Right cardiac atrium (tissue), 5 donors: ENCODE measurements around the gene FOLR1. TPM values are rescaled to one million over a fixed set of nuclear protein-coding genes. Genes with fewer than 3 reads are reported as not detected.
A peak's percentile ranks its signal among the peaks of the same experiment; 100 is the strongest.

ENCODE experiments used
- ATAC-seq, 2 donors: fragments of 200-7000 bp; cut with Tn5 transposase; one replicate each; pipeline versions ENCODE4 v1.8.0 to v1.9.1; 2020; ENCODE audit warnings: moderate library complexity in 2 of 2, mild to moderate bottlenecking in 1 of 2
- DNase-seq, 3 donors: peaks; one replicate each; pipeline ENCODE4 v3.0.0-alpha.2; 2020
- H3K27ac ChIP-seq: one replicate; pipeline ENCODE4 v1.5.1; 2013; ENCODE audit warnings: mild to moderate bottlenecking, low read length, control low read depth, moderate library complexity
- H3K27me3 ChIP-seq: one replicate; pipeline ENCODE4 v1.6.1; 2013; ENCODE audit not compliant: control insufficient read depth, insufficient read depth
- H3K4me1 ChIP-seq: one replicate; pipeline ENCODE4 v1.6.1; 2013; ENCODE audit warnings: low read length; ENCODE audit not compliant: control insufficient read depth, insufficient read depth
- H3K4me3 ChIP-seq: one replicate; pipeline ENCODE4 v1.5.1; 2013; ENCODE audit warnings: low read length, control low read depth
- H3K9me3 ChIP-seq: one replicate; pipeline ENCODE4 v1.6.1; 2013; ENCODE audit warnings: low read length; ENCODE audit not compliant: control insufficient read depth
- WGBS: extraction: QIAGEN DNeasy Blood & Tissue Kit; methylation state at CpG from one replicate; pipeline ENCODE4 v1.1.7; 2013; 5-methylcytosine and 5-hydroxymethylcytosine counted together
- intact Hi-C, 4 donors: fragments of 100-400 bp; cut with DNase I; formaldehyde crosslinking; loops; one replicate each; pipeline versions ENCODE4 v1.11.0 to v1.14.0; 2022 to 2023
- polyA plus RNA-seq: library from polyadenylated mRNA; stranded (reverse); fragments of 200-250 nt; gene quantifications from one replicate; pipeline ENCODE4 v1.2.3, GENCODE V29; 2013
- total RNA-seq, 4 donors: library from RNA; stranded (reverse); fragmentation: NEBNext Ultra II Directional; extraction: Animal tissue kit (Norgen Biotek cat#: 25700); gene quantifications; one replicate each; pipeline ENCODE4 v1.2.1, GENCODE V29; 2021
- donor health status: healthy with polysubstance abuse.
- donor health status: DM: no; HTN: yes; CAD: no.
- donor health status: DM: no; HTN: no; CAD: no.
- donor health status: DM: no; HTN: yes; CAD: no; lungs with severe emphysema.
- donor health status: DM: yes; HTN: yes; CAD: no.

Gene FOLR1
- total and polyA plus RNA-seq, 5 donors: 0.18 to 0.32 (median 0.26) TPM; not detected in 2

- no peak for ATAC-seq
- H3K27me3 ChIP-seq: no peaks in the 10 kb centered on the region
- 67% methylated on average over 4 of the region's 4 CpGs for WGBS
- H3K4me3 ChIP-seq: no peak overlapping the region
- H3K4me1 ChIP-seq: peaks cover 1% of the 10 kb centered on the region
- peaks cover 2% of the 10 kb centered on the region for H3K9me3 ChIP-seq
- intact Hi-C loops: no loop called here
- no peak overlapping the region for H3K27ac ChIP-seq
- DNase-seq: no peak
These were observed 17.2 kb downstream of the FOLR1 start for GRCh38 chr11:72209101-72209500.

- no peak within 1 kb of the TSS for H3K27ac ChIP-seq
- 76% methylated on average over 6 of the region's 6 CpGs for WGBS
- peak in 1 of 2 donors; percentile 35 for ATAC-seq
- H3K27me3 ChIP-seq: no peaks in the 10 kb centered on the region
- intact Hi-C loops: no loop called here
- no peaks in the 10 kb centered on the region for H3K4me1 ChIP-seq
- no peaks in the 10 kb centered on the region for H3K9me3 ChIP-seq
- no peak for DNase-seq
- H3K4me3 ChIP-seq: no peak within 1 kb of the TSS
These were observed 24.7 kb downstream of the FOLR1 start, which contains the start of gene FOLR2 for GRCh38 chr11:72216638-72217037. Gene FOLR2, plus strand, starts transcription at chr11:72216794. Its CDS starts 1,791 bp downstream, at chr11:72218585.

- no peak overlapping the region for H3K4me3 ChIP-seq
- ATAC-seq: no peak
- intact Hi-C loops: no loop called here
- peaks cover 4% of the 10 kb centered on the region for H3K4me1 ChIP-seq
- H3K9me3 ChIP-seq: no peaks in the 10 kb centered on the region
- WGBS: 33% methylated on average over 2 of the region's 2 CpGs
- no peaks in the 10 kb centered on the region for H3K27me3 ChIP-seq
- DNase-seq: no peak
- H3K27ac ChIP-seq: no peak overlapping the region
These were observed 25.9 kb downstream of the FOLR1 start for GRCh38 chr11:72217841-72218240.

- Histone ChIP-seq H3K27ac (no peak overlapping the region), H3K4me1 (peaks cover 4% of the 10 kb centered on the region), H3K9me3 (no peaks in the 10 kb centered on the region), H3K27me3 (no peaks in the 10 kb centered on the region), H3K4me3 (no peak overlapping the region)
- WGBS: 85% methylated on average over 5 of the region's 5 CpGs
- DNase-seq: no peak
- intact Hi-C loops: no loop called here
- no peak for ATAC-seq
These were observed 26.4 kb downstream of the FOLR1 start for GRCh38 chr11:72218251-72218745.

GRCh38 chr11:72220696-72221363 is 28.9 kb downstream of the FOLR1 start:
- peaks cover 10% of the 10 kb centered on the region for H3K4me1 ChIP-seq
- no peaks in the 10 kb centered on the region for H3K9me3 ChIP-seq
- WGBS: 89% methylated on average over 10 of the region's 10 CpGs

GRCh38 chr11:72221386-72222075 is 29.6 kb downstream of the FOLR1 start:
- H3K4me1 ChIP-seq: peaks cover 10% of the 10 kb centered on the region
- DNase-seq: peak in 1 of 3 donors; percentile 60

More at GRCh38 chr11:72220696-72221363, 28.9 kb downstream of the FOLR1 start:
- ATAC-seq (no peak), DNase-seq (no peak)
- H3K27me3 ChIP-seq: no peaks in the 10 kb centered on the region
- intact Hi-C loops: no loop called here
- H3K27ac ChIP-seq: no peak overlapping the region
- H3K4me3 ChIP-seq: no peak overlapping the region

GRCh38 chr11:72222106-72222891 is 30.4 kb downstream of the FOLR1 start:
- 55% methylated on average over 6 of the region's 6 CpGs for WGBS
- peaks cover 10% of the 10 kb centered on the region for H3K4me1 ChIP-seq
- no peaks in the 10 kb centered on the region for H3K9me3 ChIP-seq
- peak overlapping the region; percentile 85 for H3K4me3 ChIP-seq
- no peak for ATAC-seq
- H3K27me3 ChIP-seq: no peaks in the 10 kb centered on the region
- DNase-seq: peak in 2 of 3 donors; percentile 23 to 48
- intact Hi-C loops: no loop called here
- H3K27ac ChIP-seq: peak overlapping the region; percentile 88

More at GRCh38 chr11:72221386-72222075, 29.6 kb downstream of the FOLR1 start:
- no peaks in the 10 kb centered on the region for H3K27me3 ChIP-seq
- H3K27ac ChIP-seq: no peak overlapping the region
- 82% methylated on average over 7 of the region's 7 CpGs for WGBS
- intact Hi-C loops: no loop called here
- no peaks in the 10 kb centered on the region for H3K9me3 ChIP-seq
- no peak for ATAC-seq
- H3K4me3 ChIP-seq: no peak overlapping the region

- WGBS: under 1% methylated on average over 47 of the region's 47 CpGs
- intact Hi-C loops: no loop called here
- Histone ChIP-seq H3K9me3 (no peaks in the 10 kb centered on the region), H3K4me3 (peak overlapping the region; percentile 85), H3K27ac (peak overlapping the region; percentile 88), H3K4me1 (peaks cover 10% of the 10 kb centered on the region), H3K27me3 (no peaks in the 10 kb centered on the region)
- DNase-seq (peak; percentile 95 to 98 (median 98)), ATAC-seq (peak; percentile 91 to 92)
These were observed 31.1 kb downstream of the FOLR1 start for GRCh38 chr11:72222907-72223614.

GRCh38 chr11:72223615-72224563 is 31.9 kb downstream of the FOLR1 start:
- Histone ChIP-seq H3K4me3 (peak overlapping the region; percentile 85), H3K27ac (peak overlapping the region; percentile 88), H3K9me3 (no peaks in the 10 kb centered on the region), H3K4me1 (peaks cover 10% of the 10 kb centered on the region), H3K27me3 (no peaks in the 10 kb centered on the region)
- intact Hi-C loops: no loop called here
- WGBS: under 1% methylated on average over 84 of the region's 84 CpGs
- DNase-seq: peak; percentile 79 to 93 (median 92)
- peak; percentile 85 to 87 for ATAC-seq
